HG02588 (cell line): ENCODE results near the gene GRID1.

Experiments used
- ATAC-seq: cut with Tn5 transposase; IDR thresholded peaks from one replicate; pipeline ENCODE4 v1.9.1; 2021; ENCODE audit warnings: mild to moderate bottlenecking, moderate library complexity; ENCODE audit not compliant: unreplicated experiment

Gene GRID1

DNA sequence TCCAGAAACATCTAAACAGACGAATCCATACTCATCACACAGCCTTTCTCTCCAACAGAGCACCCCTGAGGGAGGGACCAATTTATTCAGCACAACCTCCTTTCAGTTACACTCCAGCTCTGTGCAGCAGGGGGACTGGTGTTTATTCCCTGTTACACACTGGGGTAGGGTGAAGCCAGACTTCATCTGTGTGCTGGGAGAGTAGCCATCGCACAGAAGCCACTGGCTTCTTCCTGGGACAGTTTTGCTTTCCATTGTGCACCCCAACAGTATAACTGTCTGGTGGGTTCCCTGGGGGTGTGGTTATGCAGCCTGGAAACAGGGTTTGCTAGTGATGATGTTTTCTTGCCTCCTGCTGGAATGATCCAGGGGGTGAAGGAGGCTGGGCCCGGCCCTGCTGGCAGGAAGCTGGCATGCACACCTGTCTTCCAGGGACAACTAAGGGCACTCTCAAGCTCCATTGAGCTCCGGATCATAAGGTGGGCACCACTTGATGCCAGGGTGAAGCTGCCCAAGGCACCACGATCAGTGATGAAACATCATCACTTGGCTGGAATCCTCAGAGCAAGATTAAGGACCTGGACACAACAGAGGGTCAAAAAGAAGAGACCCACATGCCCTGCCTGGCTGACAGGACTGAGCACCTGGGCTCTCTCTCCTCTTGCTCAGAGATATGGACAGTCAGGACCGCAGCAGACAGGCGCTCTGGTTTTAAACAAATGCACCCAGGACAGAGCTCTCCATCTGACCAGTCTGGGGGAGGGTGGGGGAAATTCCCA lies 293.2 kb downstream of the GRID1 start:
- no peak for ATAC-seq

DNA sequence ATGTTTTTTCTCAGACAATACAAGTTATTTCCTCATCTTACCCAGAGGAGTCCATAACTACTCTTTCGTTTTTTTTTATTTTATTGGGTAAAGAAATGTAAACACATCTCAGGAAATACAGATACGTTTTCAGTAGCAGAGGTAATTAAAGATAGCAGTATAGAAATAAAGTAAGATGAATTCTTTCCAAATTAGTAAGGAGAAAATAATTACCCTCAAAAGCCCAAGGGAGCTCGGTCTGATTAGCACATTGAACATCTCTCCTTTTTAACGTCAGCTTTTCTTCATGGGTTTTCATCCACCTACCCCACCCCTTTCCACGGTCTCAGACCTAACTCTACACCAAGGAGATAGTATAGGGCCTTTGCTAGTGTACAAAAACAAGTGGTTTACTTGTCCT lies 294.2 kb downstream of the GRID1 start:
- ATAC-seq, result no peak

DNA sequence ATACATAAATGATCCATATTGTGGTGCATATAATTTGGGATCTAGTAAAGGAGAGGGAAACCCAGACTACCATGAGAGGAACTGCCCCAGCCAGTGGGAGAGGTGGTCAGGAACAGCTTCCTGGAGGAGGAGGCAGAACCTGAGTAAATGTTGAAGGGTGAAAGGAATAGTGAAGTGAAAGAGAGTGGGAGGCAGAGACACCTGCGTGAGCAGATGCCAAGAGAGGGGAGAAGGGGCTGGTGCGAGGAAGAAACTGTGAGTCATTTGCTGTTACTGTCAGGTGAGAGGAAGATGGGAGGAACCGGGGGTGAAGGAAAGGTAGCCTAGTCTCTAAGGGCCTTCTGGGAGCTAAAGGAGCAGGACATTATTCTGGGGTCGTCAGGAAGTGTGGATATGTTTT lies 294.8 kb downstream of the GRID1 start:
- no peak for ATAC-seq

DNA sequence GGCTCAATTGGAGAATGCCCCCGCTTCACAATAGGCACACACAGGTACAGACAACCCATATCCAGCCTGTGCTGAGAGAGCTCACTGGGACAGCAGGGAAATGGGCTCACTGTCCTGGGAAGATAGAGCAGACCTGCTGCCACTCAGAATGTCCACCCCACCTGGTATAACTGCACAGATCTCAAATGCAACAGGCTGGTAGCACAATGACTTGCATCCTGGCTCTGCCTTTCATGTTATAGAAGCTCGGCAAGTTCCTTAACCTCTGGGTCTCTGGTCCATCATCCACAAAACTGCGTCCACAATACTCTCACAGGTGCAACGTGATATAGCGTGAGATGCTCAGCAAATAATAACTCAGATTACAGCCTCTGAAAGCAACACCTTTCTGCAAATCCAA lies 295.4 kb downstream of the GRID1 start:
- no peak for ATAC-seq

DNA sequence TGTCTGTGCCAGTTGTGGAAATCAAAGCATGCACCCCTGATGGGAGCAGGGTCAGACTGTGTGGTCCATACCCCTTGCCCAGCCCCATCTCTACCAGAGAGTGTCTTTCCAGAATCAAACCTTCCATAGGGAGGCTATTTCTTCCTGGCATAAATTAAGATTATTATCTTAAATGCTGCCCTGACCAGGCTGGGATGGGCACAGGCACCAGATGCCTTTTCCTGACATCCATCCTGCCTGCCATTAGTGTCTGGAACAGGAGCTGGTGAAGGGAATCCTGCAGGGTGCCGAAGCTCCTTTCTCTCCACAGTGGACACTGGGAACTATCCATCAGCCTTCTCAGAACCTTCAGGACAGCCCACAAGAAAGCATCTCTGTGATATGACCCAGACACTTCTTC lies 296.3 kb downstream of the GRID1 start:
- no peak for ATAC-seq

DNA sequence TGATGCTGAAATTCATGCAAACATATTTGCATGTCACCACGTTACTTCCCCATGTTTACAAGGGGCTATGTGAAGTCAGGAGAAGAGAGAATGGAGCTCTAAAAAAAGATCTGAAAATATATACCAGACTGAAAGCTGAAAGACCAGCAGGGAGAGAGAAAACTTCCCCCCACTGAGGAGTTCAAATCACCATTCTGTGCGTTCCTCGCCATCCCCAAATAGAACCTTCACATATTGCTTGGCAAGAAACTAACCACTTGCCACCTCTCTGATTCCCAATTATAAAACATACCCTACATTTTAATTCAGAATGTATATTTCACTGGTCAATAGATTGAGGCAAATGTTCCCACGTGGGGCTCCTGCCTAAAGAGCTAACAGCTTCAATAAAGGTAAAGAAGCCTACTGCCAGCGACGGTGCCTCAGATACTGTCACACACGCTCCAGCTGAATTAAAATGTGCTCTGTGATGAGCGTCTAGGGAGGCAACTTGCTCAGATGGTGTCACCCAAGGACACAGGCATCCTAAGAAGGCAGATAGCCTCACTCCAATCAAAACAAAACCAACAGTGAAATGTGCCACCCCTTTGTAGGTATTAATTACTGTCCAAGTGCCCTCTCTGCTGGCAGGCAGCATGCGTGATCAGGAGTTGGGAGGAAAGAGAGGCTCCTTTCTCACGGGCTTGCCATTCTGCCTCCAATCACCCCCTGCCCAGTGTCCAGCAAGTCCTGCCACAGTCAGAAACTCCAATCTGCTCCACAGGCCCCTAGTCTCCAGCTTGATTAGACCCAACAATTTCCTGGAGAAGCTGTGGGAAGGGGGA lies 298.2 kb downstream of the GRID1 start:
- no peak for ATAC-seq

DNA sequence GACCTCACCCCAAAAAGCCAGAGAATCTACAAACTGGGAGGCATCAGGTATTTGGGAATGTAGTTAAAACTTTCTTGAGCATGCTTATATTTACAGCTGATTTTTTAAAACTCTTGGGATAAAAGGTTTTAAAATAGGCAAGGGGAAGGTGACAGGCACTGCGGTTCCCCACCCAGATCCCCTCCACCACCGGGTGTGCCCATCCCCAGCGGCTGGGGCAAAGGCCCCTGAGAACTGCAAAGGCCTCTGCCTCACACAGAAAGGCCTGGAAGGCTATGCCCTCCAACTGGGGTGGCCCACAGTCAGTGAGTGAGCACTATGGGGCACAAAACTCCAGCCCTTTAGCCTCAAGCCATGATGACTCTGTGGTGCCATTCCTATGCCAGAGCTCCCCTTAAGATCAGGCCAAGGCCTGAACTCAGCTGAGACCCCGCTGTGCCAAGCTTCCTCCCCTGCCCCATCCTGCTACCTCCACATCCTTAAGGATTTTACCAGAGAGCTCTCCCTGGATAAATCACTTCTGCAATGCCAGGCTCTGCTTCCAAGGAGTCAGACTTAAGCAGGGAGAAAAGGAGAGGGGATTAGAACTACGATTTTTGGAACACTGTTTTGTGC lies 299.1 kb downstream of the GRID1 start:
- no peak for ATAC-seq

DNA sequence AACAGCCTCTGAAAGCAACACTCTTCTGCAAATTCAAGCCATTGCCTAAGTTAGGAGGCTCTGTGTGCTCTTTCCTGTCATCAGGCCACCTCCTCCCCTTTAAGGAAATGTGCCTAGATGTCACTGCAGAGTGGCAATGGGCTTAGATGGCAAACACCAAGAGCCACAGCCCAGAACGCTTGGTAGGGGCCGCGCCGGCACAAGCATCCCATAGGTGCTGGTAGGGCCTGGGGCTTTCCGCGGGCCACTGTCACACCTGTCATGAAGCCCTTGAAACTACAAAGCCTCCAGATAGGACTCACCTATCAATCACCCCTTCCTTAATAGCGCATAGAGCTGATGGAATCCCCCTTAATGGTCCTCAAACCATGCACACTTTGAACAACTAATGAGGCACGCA lies 299.9 kb downstream of the GRID1 start:
- no peak for ATAC-seq

DNA sequence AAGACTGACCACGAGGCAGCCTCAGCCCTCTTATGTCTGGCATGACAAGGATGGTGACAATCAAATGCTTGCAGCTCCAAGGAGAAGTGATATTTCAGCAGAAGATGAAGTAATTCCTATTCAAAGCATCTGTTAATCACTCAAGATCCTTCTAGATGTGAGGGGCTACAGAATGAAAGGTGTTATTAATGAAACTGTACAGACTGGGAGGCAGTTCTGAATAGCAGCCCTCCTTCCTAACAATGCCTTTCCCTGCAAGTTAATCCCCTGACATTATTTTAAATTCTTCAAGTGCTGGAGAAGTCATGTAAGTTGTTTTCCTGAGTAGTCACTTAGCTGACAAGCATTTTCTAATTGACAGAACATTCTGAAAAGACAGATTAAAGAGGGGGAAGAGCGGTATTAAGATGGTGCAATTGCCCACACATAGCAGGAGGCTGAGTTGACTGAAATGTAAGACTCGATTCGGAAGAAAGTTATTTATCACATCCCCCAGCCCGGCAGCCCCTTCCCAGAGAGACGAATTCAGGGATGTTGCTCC lies 300.8 kb downstream of the GRID1 start:
- no peak for ATAC-seq

DNA sequence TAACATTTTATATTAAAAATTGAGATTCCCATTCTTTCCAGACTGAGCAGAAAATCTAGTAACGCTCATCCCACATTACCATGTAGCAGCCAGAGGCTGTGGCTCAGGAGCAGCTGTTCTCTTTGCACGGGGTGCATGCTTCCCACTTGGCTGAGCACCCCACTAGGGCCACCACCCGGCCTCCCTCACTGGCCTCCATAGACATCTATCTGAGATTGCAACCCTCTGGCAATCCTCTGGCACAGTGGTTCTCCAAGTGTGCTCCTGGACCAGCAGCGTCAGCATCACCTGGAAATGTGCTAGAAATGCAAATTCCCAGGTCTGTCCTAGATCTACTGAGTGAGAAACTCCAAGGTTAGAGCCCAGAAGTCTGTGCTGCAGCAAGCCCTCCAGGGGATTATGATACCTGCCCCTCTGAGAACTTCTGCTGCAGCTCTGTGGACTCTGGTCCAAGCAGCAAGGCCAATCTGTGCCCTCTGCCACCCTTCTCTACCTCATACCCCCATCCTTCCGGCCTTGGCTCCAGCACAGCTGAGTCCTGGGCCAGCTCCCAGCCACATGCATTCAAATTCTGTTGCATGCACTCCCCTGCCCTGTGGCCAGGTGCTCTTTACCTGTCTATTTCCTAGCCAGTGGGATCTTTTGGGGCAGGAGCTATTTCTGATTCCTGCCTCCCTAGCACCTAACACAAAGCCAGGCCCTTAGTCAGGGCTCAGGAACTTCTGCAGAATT lies 301.5 kb downstream of the GRID1 start:
- no peak for ATAC-seq

DNA sequence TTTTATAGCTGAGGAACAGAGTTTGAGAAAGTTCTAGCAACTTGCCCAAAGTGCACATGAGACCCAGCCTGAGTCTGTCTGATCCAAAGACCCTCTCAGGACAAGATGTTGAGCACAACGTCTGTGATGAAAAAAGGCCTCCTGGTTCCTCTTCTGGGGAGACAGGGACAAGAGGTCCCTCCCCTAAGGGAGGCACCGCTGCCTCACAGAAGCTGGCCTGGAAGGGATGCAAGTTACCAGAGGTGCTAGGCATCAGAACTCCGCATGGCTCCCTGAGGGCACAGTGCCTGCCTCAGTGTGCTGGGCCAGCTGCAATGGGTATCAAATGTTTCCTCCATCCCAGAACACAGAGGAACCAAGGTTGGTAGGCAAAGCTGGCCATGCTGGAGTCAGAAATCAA lies 302.4 kb downstream of the GRID1 start:
- ATAC-seq, result no peak

DNA sequence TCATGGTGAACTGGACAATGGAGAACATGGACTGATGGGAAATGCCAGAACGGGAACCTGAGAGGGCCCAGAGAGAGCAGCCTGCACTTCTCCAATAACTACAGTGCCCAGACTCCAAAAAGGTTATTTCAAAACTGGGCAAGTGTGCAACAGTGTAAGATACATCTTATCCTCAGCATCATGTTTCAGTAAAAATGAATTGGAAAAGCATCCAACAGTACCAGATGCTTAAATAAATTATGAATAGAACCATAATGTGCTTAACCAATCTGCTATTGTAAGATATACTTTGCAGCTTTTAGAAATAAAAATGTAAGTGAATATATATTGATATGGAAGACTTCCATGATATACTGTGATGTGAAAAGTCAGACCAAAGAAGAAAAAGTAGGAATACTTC lies 303.3 kb downstream of the GRID1 start:
- no peak for ATAC-seq

DNA sequence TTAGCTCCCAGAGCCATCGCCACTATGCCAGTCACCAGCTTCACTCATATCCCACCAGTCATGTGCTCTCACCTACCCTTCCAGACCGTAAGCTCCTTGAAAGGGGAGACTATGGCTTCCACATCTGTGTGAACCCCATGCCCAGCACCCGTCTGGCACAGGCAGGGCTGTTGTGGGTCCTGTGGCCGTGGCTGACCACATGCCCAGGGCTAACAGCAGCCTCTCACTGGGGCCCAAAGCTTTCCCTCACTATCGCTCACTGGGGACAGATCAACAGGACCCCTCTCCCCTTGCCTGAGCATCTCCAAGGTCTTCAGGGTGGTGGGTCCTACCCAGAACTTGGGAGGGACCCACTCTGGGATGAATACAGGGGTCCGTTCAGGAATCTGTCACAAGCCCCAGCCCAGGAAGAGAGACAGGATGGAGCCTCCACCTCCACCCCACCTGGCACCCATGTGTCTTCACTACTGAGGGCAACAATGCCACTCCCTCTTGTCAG lies 303.9 kb downstream of the GRID1 start:
- no peak for ATAC-seq

DNA sequence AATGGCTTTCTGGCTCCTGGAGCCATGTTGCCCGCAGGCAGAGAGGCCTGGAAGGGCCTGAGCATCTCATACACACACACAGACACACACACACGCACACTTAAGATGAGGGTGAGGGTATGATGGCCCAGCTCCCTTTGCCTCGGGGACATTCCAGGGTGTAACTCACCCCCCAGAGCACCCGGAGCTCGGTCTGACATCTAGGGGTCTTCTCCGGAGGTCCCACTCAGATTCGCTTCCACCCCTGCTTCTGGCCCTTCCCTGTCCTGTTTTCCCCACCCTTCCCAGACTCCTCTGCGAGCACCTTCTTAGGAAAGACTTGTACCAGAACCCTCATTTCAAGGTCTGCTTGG lies 304.4 kb downstream of the GRID1 start:
- ATAC-seq, result no peak

DNA sequence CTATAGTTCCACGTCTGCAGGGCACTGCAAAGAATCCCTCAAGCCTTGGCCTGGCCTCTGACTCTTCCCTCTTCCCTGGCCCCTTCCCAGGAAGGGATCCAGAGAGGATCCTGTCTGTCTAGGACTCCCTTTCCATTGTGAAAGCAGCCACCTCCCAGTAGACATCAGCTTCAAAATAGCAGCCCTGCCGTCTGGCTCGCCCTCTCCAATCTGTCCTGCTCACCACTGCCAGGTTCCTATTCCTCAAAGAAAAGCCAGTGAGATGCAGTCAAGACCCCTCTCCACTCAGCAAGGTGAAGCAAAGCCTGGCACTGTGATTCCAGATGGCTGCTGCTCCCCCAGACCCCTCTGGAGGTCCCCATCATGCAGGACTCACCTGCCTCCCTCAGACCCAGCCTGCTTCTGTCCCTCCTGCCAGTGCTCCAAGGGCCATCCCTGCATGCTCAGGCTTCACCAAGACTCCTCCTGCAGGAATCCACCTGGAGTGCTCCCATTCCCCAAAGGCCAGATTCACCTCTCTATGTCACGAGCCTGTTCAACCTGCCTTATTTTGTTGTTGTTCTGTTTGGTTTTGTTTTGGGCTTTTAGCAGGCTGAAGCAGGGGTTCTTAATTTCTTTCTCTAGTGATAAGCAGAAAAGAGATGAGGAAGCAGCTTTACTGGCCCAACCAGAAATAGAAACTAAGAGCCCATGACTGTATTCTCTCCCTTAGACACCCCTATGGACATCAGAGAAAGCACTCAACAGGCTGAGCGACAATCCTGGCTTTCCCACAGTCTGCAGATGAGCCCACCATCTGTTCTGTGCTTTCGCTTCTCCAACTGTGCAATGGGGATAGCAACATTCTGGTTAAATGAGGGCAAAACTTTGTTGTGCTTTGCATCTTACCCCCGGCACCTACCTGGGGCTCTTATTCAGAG lies 305.1 kb downstream of the GRID1 start:
- no peak for ATAC-seq

DNA sequence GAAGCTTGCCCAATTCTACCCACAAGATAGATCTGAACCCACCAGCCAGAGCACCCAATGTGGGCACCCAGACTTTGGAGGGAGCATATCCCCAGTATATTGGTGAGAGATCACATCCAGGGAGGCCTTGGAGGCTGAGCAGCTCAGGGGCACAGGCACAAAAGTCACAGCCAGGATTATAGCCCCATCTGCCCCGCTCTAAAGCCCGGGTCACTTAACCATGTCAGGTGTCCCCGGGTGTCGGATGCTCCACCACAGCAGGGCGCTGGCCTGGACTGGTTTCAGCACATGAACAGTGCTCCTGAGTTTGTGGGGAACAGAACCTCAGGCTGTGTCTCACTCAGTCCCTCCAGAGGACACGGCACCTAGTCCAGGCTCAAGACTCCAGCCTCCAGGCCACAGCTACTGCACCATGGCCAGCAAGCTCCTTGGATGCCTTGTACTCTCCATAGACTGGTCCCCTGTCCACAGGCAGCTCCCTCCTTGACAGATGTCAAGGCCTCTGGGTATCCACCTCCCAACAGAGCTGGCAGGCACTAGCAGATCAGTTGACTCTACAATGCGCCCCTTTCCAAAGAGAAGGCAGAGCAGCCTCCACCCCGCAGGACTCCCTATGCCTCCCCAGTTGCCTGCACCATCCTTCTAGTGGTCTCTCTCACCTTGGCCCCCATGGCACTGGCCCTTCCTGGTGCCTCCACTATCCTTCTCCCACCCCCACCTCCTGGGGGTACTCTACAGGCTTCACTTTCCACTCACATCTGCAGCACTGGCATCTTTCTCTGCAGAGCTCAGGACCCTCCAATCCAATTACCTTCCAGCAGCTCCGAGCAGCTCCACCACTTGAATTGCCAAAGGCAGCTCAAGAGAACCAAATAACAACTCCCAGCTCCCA lies 306.0 kb downstream of the GRID1 start:
- ATAC-seq, result no peak

DNA sequence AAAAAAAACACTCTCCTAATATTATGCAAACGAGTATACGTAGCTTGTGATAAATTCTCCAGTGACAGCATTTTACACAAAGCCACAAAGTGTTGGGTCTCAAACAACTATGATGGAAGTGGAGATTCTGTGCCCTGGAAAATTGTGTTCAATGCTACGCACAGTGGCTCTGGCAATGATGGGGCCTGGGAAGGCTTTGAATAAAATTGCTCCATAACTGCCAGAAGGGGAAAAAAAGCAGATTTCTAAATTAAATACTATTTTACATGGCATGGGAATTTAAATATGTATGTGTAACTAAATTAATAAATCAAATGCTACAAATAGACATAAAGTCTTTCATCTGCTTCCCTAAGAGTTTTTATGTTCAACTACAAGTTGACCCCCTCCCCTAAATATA lies 306.7 kb downstream of the GRID1 start:
- ATAC-seq, result no peak

DNA sequence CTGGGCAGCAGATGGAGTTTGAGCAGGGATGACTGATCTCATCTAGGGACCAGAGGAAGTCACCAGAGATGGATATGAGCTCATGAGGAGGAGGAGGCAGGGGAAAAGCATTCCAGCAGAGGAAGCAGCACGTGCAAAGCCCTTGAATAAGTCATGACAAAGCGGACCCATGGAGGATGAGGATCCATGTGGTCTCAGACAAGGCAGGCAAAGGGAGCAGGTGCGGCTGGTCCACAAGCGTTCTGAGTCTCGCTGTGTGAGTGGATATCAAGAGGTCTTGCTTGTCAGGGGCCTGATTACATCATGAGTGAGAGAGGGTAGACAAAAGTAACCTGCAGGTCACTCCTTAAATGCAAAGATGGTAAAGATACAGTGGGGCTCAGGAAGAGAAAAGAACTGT lies 307.6 kb downstream of the GRID1 start:
- ATAC-seq, result no peak

DNA sequence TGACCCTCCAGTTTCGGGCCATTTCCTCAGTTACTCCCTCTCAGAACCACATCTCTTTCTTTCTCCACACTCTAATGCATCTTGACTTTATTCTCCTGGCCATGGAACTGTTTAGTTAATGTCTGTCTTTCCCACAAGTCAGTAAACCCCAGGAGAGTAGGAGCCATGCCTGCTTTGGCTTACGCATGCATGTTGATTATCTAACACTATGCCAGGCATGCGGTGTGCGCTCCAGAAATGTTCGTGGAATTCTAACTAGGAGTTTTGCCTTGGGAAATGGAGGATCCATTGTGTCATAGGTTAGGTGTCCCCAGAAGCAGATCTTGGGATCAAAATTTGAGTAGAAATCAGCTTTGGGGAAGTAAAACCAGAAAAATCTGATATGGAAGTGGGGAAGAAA lies 308.9 kb downstream of the GRID1 start:
- no peak for ATAC-seq
